Measurements from ENCODE around the gene TFAP2E.

TFAP2E gene

GRCh38 chr1:35644204-35644603 lies 71.1 kb downstream of the TFAP2E start:
- DNase-seq (ENCODE audit: low read depth in 2 of 2) = no peak

Data from stimulated activated CD4-positive, alpha-beta T cell treated with anti-CD3 and anti-CD28 coated beads, Interleukin-1b, Interleukin-23, amount 100 ng/mL, for 4 hours (primary cell).